Smooth muscle cell (in vitro differentiated cells): ENCODE data around the gene YIPF5. TPM values are rescaled to one million over a fixed set of nuclear protein-coding genes. Genes with fewer than 3 reads are reported as not detected.
A peak's percentile ranks its signal among the peaks of the same experiment; 100 is the strongest.

Experiments used
- DNase-seq: peaks from one replicate; lab custom pipeline; 2025; ENCODE audit not compliant: unreplicated experiment; lab: John Stamatoyannopoulos, UW
- H2AFZ ChIP-seq: fragments of 200-600 bp; sonication (generic); 2 replicates; pipeline ENCODE4 v1.6.0; 2016; ENCODE audit warnings: antibody characterized with exemption, low read depth, mild to moderate bottlenecking
- H3F3A ChIP-seq: fragments of 200-600 bp; sonication (generic); 2 replicates; pipeline ENCODE4 v1.6.0; 2017; ENCODE audit warnings: antibody characterized with exemption, low read depth
- H3K27ac ChIP-seq: fragments of 200-600 bp; sonication (generic); 2 replicates; pipeline ENCODE4 v1.5.1; 2016; ENCODE audit warnings: low read depth, mild to moderate bottlenecking
- H3K27me3 ChIP-seq: fragments of 200-600 bp; sonication (generic); 2 replicates; pipeline ENCODE4 v1.6.1; 2016; ENCODE audit warnings: low read depth, mild to moderate bottlenecking
- H3K36me3 ChIP-seq: fragments of 200-600 bp; sonication (generic); 2 replicates; pipeline ENCODE4 v1.5.1; 2016; ENCODE audit warnings: low read depth
- H3K4me1 ChIP-seq: fragments of 200-600 bp; sonication (generic); 2 replicates; pipeline ENCODE4 v1.5.1; 2016; ENCODE audit warnings: low read depth
- H3K4me2 ChIP-seq: fragments of 200-600 bp; sonication (generic); 2 replicates; pipeline ENCODE4 v1.6.0; 2016; ENCODE audit warnings: mild to moderate bottlenecking
- H3K4me3 ChIP-seq: fragments of 200-600 bp; sonication (generic); 2 replicates; pipeline ENCODE4 v1.5.1; 2016; ENCODE audit warnings: mild to moderate bottlenecking
- H3K79me2 ChIP-seq: fragments of 200-600 bp; sonication (generic); 2 replicates; pipeline ENCODE4 v1.6.0; 2016; ENCODE audit warnings: low read depth, mild to moderate bottlenecking
- H3K9ac ChIP-seq: fragments of 200-600 bp; sonication (generic); 2 replicates; pipeline ENCODE4 v1.6.0; 2016; ENCODE audit warnings: low read depth
- H3K9me3 ChIP-seq: fragments of 200-600 bp; sonication (generic); replicated peaks from 2 replicates; pipeline ENCODE4 v1.5.1; 2016; ENCODE audit warnings: low read depth
- H4K20me1 ChIP-seq: fragments of 200-600 bp; sonication (generic); 2 replicates; pipeline ENCODE4 v1.6.0; 2016; ENCODE audit warnings: low read depth
- WGBS: methylation state at CpG from one replicate; pipeline ENCODE4 v1.1.7; 2016; ENCODE audit warnings: low lambda C conversion rate; 5-methylcytosine and 5-hydroxymethylcytosine counted together
- polyA plus RNA-seq: library from polyadenylated mRNA; unstranded; fragments of >200 nt; fragmentation: Nextera tagmentation; extraction: Ambion mirVana; gene quantifications from 2 replicates; pipeline ENCODE4 v1.2.1, GENCODE V29; 2016
- total RNA-seq: library from RNA; depleted of rRNA; stranded (reverse); fragments of >200 nt; gene quantifications from 2 replicates; pipeline ENCODE4 v1.2.3, GENCODE V29; 2014
- TF ChIP-seq, protein P1 (sequence below): fragments of 200-600 bp; sonication (generic); IDR thresholded peaks from 2 replicates; pipeline ENCODE4 v1.5.1; 2017; ENCODE audit warnings: borderline replicate concordance, mild to moderate bottlenecking, antibody characterized with exemption; ENCODE audit not compliant: insufficient read depth, poor library complexity, severe bottlenecking

Gene YIPF5
- total and polyA plus RNA-seq, 2 experiments from 2014 or later, result 192 to 215 TPM

DNA sequence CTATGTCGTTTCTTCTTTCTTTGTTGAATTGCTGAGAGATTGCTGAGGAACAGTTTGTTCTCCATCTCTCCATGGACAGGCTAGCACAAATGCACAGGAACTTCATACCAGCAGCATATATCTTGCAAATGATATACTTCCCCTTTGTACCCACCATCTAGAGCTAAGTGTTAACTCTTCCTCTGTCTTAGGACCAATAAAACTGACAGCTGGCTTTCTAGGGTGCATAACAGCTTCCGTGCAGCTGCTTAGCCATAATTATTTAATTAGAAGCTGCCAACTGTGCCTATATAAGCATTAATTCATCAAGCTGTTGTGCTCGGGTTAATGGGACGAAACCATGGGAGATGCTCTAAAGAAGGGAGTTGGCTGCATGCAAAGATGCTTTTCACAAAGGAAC lies 38.9 kb upstream of the YIPF5 start:
- WGBS, result 82% methylated on average over 4 of the region's 4 CpGs
- Histone ChIP-seq H3K9me3 (no peaks in the 10 kb centered on the region), H2AFZ (no peak overlapping the region), H3K79me2 (peaks cover 83% of the 10 kb centered on the region), H3K36me3 (peaks cover 7% of the 10 kb centered on the region), H4K20me1 (peaks cover 59% of the 10 kb centered on the region), H3K9ac (no peak overlapping the region), H3K4me3 (peak overlapping the region; percentile 68), H3K4me2 (peak overlapping the region; percentile 92), H3F3A (no peaks in the 10 kb centered on the region), H3K4me1 (peaks cover 20% of the 10 kb centered on the region), H3K27me3 (peaks cover 13% of the 10 kb centered on the region), H3K27ac (no peak overlapping the region)
- TF ChIP-seq, protein P1, sequence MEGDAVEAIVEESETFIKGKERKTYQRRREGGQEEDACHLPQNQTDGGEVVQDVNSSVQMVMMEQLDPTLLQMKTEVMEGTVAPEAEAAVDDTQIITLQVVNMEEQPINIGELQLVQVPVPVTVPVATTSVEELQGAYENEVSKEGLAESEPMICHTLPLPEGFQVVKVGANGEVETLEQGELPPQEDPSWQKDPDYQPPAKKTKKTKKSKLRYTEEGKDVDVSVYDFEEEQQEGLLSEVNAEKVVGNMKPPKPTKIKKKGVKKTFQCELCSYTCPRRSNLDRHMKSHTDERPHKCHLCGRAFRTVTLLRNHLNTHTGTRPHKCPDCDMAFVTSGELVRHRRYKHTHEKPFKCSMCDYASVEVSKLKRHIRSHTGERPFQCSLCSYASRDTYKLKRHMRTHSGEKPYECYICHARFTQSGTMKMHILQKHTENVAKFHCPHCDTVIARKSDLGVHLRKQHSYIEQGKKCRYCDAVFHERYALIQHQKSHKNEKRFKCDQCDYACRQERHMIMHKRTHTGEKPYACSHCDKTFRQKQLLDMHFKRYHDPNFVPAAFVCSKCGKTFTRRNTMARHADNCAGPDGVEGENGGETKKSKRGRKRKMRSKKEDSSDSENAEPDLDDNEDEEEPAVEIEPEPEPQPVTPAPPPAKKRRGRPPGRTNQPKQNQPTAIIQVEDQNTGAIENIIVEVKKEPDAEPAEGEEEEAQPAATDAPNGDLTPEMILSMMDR, result no peak
- no peak for DNase-seq

DNA sequence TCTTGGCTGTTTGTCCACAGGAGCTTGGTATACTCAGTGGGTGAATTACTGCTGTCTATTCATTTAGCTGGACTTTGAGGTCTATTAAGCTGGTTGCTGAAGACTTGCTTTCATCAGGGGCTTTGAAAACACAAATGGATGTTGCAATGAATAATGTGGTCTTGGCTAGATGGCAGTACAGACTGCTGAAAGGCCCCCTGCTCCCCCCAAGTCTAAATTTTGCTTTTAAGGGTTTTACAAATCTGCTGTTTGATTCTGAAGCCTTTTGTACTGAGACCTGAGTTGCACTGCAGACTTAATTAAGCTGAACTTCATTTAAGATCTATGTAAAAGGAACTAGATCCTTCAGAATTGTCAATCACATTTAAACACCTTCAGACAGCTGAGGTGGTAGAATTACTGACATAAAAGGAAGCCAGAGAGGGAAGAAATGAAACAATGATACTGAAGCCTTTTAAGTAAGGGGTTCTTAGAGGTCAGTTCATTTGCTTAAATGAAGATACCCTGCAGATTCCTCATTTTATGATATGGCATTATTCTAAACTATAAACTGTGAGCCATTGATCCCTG lies 37.5 kb upstream of the YIPF5 start:
- H3K4me3 ChIP-seq, result peak overlapping the region; percentile 68

DNA sequence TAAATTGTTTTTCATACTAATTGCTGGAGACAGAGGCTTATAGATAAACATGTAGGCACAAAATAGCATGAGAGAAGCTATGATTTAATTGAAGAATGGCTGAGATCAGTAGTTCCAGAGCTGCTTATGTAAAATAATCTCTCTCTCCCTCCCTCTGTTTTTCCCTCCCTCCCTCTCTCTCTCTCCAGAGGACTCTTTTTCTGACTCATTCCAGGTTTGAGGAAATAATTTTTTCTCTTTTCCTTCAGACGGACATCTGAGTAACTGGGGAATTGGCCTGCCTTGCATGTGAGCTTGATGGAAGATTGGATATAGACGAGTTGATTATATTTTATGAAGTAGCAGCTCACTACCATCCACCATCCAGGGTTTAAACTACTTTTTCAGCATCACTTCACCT lies 35.7 kb upstream of the YIPF5 start:
- peak overlapping the region; percentile 68 for H3K4me3 ChIP-seq
- WGBS, result 39% methylated on average over 2 of the region's 2 CpGs
- DNase-seq, result no peak

More for the DNA sequence above, 37.5 kb upstream of the YIPF5 start:
- Histone ChIP-seq H3K36me3 (no peaks in the 10 kb centered on the region), H3K4me1 (peaks cover 24% of the 10 kb centered on the region), H3F3A (no peaks in the 10 kb centered on the region), H3K9ac (peak overlapping the region; percentile 62), H3K27ac (no peak overlapping the region), H3K27me3 (no peaks in the 10 kb centered on the region), H3K9me3 (no peaks in the 10 kb centered on the region), H3K4me2 (peak overlapping the region; percentile 92), H2AFZ (peak overlapping the region; percentile 54), H3K79me2 (peaks cover 69% of the 10 kb centered on the region), H4K20me1 (peaks cover 45% of the 10 kb centered on the region)
- DNase-seq, result no peak
- TF ChIP-seq, protein P1, result peak; percentile 14

More for the DNA sequence above, 35.7 kb upstream of the YIPF5 start:
- peaks cover 24% of the 10 kb centered on the region for H3K4me1 ChIP-seq
- H3K27ac ChIP-seq, result peak overlapping the region; percentile 38
- H3K27me3 ChIP-seq, result no peaks in the 10 kb centered on the region
- peaks cover 52% of the 10 kb centered on the region for H3K79me2 ChIP-seq
- H3K4me2 ChIP-seq, result peak overlapping the region; percentile 92
- no peaks in the 10 kb centered on the region for H3K9me3 ChIP-seq
- peak overlapping the region; percentile 23 for H3K9ac ChIP-seq
- no peaks in the 10 kb centered on the region for H3K36me3 ChIP-seq
- TF ChIP-seq, protein P1, result no peak
- H2AFZ ChIP-seq, result no peak overlapping the region
- peaks cover 4% of the 10 kb centered on the region for H3F3A ChIP-seq
- peaks cover 26% of the 10 kb centered on the region for H4K20me1 ChIP-seq
